CD14-positive monocyte (primary cell): Measurements from ENCODE around the gene IMPDH1. TPM values are rescaled to one million over a fixed set of nuclear protein-coding genes. Genes with fewer than 3 reads are reported as not detected.
A peak's percentile ranks its signal among the peaks of the same experiment; 100 is the strongest.

Experiments used
- DNase-seq, 3 donors: peaks; one replicate each; pipeline ENCODE4 v3.0.0-alpha.2; 2011 to 2022
- H2AFZ ChIP-seq: 2 replicates; pipeline ENCODE4 v1.6.0; 2012; ENCODE audit warnings: mild to moderate bottlenecking, low read depth, low read length, inconsistent platforms; ENCODE audit not compliant: insufficient read depth, poor library complexity, severe bottlenecking
- H3K27ac ChIP-seq, 2 donors: 1 replicate in 1 of 2; 2 replicates in 1 of 2; pipeline ENCODE4 v1.5.1; 2012 to 2013; ENCODE audit warnings: low read length in 2 of 2, control low read depth in 1 of 2, inconsistent platforms in 1 of 2, low read depth in 1 of 2, mild to moderate bottlenecking in 1 of 2
- H3K27me3 ChIP-seq, 2 donors: one replicate each; pipeline versions ENCODE4 v1.6.0 to v1.6.1; 2011 to 2013; ENCODE audit warnings: low read length in 2 of 2; ENCODE audit not compliant: control insufficient read depth in 2 of 2, insufficient read depth in 2 of 2
- H3K36me3 ChIP-seq, 2 donors: replicated peaks in 1 of 2; 1 replicate in 1 of 2; 2 replicates in 1 of 2; pipeline versions ENCODE4 v1.5.1 to v1.6.1; 2012 to 2013; ENCODE audit warnings: low read length in 2 of 2, control low read depth in 1 of 2, inconsistent platforms in 1 of 2, mild to moderate bottlenecking in 1 of 2; ENCODE audit not compliant: insufficient read depth in 2 of 2, control insufficient read depth in 1 of 2
- H3K4me1 ChIP-seq, 2 donors: 1 replicate in 1 of 2; 2 replicates in 1 of 2; pipeline versions ENCODE4 v1.5.1 to v1.6.1; 2012 to 2013; ENCODE audit warnings: low read length in 2 of 2, control low read depth in 1 of 2, inconsistent platforms in 1 of 2, mild to moderate bottlenecking in 1 of 2, moderate library complexity in 1 of 2; ENCODE audit not compliant: insufficient read depth in 2 of 2, control insufficient read depth in 1 of 2
- H3K4me2 ChIP-seq: replicated peaks from 2 replicates; pipeline ENCODE3; 2012; ENCODE audit warnings: low read length, moderate library complexity, mild to moderate bottlenecking; ENCODE audit not compliant: poor library complexity, severe bottlenecking; ENCODE audit errors: extremely low read depth
- H3K4me3 ChIP-seq, 3 experiments: fragments of 200-600 bp in 1 of 3; sonication (generic) in 1 of 3; replicated peaks in 1 of 3; 1 replicate in 2 of 3; 2 replicates in 1 of 3; pipeline ENCODE4 v1.5.1; 2011 to 2013; ENCODE audit warnings: low read length in 3 of 3, mild to moderate bottlenecking in 3 of 3, control low read depth in 2 of 3, low read depth in 2 of 3, inconsistent platforms in 1 of 3, moderate library complexity in 1 of 3
- H3K79me2 ChIP-seq: 2 replicates; pipeline ENCODE4 v1.6.0; 2012; ENCODE audit warnings: mild to moderate bottlenecking, control low read depth, inconsistent platforms, low read length, moderate library complexity; ENCODE audit not compliant: insufficient read depth
- H3K9ac ChIP-seq: 2 replicates; pipeline ENCODE4 v1.6.0; 2017; ENCODE audit warnings: low read length, mild to moderate bottlenecking; ENCODE audit not compliant: insufficient read depth, poor library complexity, severe bottlenecking
- H3K9me3 ChIP-seq, 2 donors: replicated peaks in 1 of 2; 1 replicate in 1 of 2; 2 replicates in 1 of 2; pipeline versions ENCODE4 v1.5.1 to v1.6.1; 2012 to 2013; ENCODE audit warnings: low read length in 2 of 2, control low read depth in 1 of 2; ENCODE audit not compliant: control insufficient read depth in 1 of 2, insufficient read depth in 1 of 2
- H4K20me1 ChIP-seq: 2 replicates; pipeline ENCODE4 v1.6.0; 2012; ENCODE audit warnings: mild to moderate bottlenecking, low read length, control low read depth, moderate library complexity; ENCODE audit not compliant: insufficient read depth
- H3K27ac Mint-ChIP-seq, 7 donors: one replicate each; pipeline ENCODE4 v1.8.0; 2020; ENCODE audit warnings: mild to moderate bottlenecking in 7 of 7, mixed read lengths in 7 of 7, moderate library complexity in 6 of 7, inconsistent platforms in 2 of 7
- H3K27me3 Mint-ChIP-seq, 3 donors: one replicate each; pipeline ENCODE4 v1.8.0; 2021 to 2022; ENCODE audit warnings: low read depth in 3 of 3, mild to moderate bottlenecking in 3 of 3, mixed read lengths in 3 of 3, moderate library complexity in 3 of 3, inconsistent platforms in 1 of 3
- H3K36me3 Mint-ChIP-seq, 2 donors: one replicate each; pipeline ENCODE4 v1.8.0; 2020; ENCODE audit warnings: mixed read lengths in 2 of 2, inconsistent platforms in 1 of 2, mild to moderate bottlenecking in 1 of 2
- H3K4me1 Mint-ChIP-seq: one replicate; pipeline ENCODE4 v1.8.0; 2020; ENCODE audit warnings: mild to moderate bottlenecking, mixed read lengths
- H3K4me3 Mint-ChIP-seq, 2 donors: one replicate each; pipeline ENCODE4 v1.8.0; 2020; ENCODE audit warnings: mild to moderate bottlenecking in 2 of 2, mixed read lengths in 2 of 2, moderate library complexity in 1 of 2
- H3K9me3 Mint-ChIP-seq, 7 donors: one replicate each; pipeline ENCODE4 v1.8.0; 2020 to 2022; ENCODE audit warnings: mixed read lengths in 7 of 7, mild to moderate bottlenecking in 6 of 7, moderate library complexity in 6 of 7, inconsistent platforms in 2 of 7
- WGBS: methylation state at CpG from one replicate; pipeline ENCODE4 v1.1.5; 2013; ENCODE audit warnings: missing lambda C conversion rate; ENCODE audit not compliant: insufficient coverage; 5-methylcytosine and 5-hydroxymethylcytosine counted together
- intact Hi-C, 2 donors: fragments of 100-400 bp; cut with micrococcal nuclease; formaldehyde crosslinking; loops; one replicate each; pipeline versions ENCODE4 v1.15.0 to v1.15.1; 2023
- polyA plus RNA-seq, 3 donors: library from polyadenylated mRNA; depleted of rRNA in 1 of 3; unstranded in 2 of 3; stranded (reverse) in 1 of 3; fragments of 300-500 nt in 2 of 3; fragments of >200 nt in 1 of 3; fragmentation: Illumina TruSeq in 2 of 3; gene quantifications; 1 replicate in 2 of 3; 2 replicates in 1 of 3; pipeline ENCODE4 v1.2.3, GENCODE V29; 2012 to 2021
- TF ChIP-seq, protein P1 (sequence below): fragments of 200-600 bp; IDR thresholded peaks from one replicate; pipeline ENCODE4 v1.8.0; 2022; ENCODE audit warnings: antibody characterized with exemption, mild to moderate bottlenecking

IMPDH1 gene
- polyA plus RNA-seq, 3 donors: 110 to 259 (median 152) TPM

DNA sequence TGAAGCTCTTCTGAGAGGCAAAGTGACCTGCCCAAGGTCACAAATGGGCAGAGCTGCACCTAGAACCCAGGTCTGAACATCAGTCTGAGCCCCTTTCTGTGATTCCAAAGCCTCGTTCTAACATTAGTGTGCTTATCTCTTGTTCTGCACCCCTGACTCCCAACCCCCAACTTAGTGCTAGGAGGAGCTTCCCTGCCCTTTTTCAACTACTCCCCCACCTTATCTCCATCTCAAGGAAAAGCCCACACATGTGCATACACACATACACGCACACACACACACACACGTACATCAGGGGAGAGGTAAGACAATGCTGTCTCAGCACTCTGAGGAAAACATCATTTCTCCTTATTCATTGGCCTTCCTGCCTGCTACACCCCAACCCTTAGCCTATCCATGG lies 56.6 kb downstream of the IMPDH1 start:
- H3K9ac ChIP-seq: no peak overlapping the region
- peaks cover 15% of the 10 kb centered on the region for H3K4me1 Mint-ChIP-seq
- peak overlapping the region in 1 of 2 donors; percentile 62 for H3K4me3 Mint-ChIP-seq
- TF ChIP-seq, protein P1, sequence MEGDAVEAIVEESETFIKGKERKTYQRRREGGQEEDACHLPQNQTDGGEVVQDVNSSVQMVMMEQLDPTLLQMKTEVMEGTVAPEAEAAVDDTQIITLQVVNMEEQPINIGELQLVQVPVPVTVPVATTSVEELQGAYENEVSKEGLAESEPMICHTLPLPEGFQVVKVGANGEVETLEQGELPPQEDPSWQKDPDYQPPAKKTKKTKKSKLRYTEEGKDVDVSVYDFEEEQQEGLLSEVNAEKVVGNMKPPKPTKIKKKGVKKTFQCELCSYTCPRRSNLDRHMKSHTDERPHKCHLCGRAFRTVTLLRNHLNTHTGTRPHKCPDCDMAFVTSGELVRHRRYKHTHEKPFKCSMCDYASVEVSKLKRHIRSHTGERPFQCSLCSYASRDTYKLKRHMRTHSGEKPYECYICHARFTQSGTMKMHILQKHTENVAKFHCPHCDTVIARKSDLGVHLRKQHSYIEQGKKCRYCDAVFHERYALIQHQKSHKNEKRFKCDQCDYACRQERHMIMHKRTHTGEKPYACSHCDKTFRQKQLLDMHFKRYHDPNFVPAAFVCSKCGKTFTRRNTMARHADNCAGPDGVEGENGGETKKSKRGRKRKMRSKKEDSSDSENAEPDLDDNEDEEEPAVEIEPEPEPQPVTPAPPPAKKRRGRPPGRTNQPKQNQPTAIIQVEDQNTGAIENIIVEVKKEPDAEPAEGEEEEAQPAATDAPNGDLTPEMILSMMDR: no peak
- H3K27me3 ChIP-seq: peaks cover 22 to 37% of the 10 kb centered on the region in 2 donors
- no peaks in the 10 kb centered on the region for H3K36me3 ChIP-seq
- H3K27ac ChIP-seq: no peak overlapping the region
- H3K9me3 Mint-ChIP-seq: peaks cover 0 to 9% (median 0%) of the 10 kb centered on the region in 7 donors
- no peak overlapping the region for H3K27ac Mint-ChIP-seq
- intact Hi-C loops: no loop called here
- no peaks in the 10 kb centered on the region for H3K79me2 ChIP-seq
- DNase-seq: no peak
- WGBS: 95% methylated on average over 3 of the region's 3 CpGs
- no peak overlapping the region for H2AFZ ChIP-seq
- no peak overlapping the region for H3K4me3 ChIP-seq
- H3K27me3 Mint-ChIP-seq: peaks cover 37 to 54% (median 45%) of the 10 kb centered on the region in 3 donors
- no peaks in the 10 kb centered on the region for H3K9me3 ChIP-seq
- peaks cover 4 to 9% of the 10 kb centered on the region in 2 donors for H3K36me3 Mint-ChIP-seq
- H4K20me1 ChIP-seq: no peaks in the 10 kb centered on the region
- H3K4me1 ChIP-seq: peaks cover 15 to 27% of the 10 kb centered on the region in 2 donors
- H3K4me2 ChIP-seq: no peak overlapping the region

DNA sequence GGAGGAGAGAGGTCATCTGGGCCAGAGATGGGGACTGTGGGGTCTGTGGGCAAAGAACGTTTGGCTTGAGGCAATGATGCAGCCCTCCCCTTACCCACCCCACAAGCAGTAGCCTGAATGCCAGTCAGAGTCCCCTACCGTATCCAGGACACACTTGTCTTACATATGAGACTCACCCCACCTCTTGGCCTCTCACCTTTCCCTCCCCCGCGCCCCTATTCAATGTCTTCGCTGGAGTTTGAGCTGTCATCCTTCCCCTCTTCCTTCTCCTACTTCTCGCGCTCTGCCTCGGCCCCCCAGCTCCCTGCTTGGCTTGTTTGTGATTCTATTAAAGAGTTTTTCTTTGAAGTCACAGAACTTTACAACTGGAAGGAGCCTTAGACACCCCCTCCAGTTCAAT lies 57.1 kb downstream of the IMPDH1 start:
- intact Hi-C loops: no loop called here
- Mint-ChIP-seq H3K27me3 (peaks cover 37 to 56% (median 45%) of the 10 kb centered on the region in 3 donors), H3K9me3 (peaks cover 0 to 9% (median 0%) of the 10 kb centered on the region in 7 donors), H3K36me3 (peaks cover 4 to 9% of the 10 kb centered on the region in 2 donors), H3K27ac (peak overlapping the region in 1 of 7 donors; percentile 54), H3K4me1 (peaks cover 11% of the 10 kb centered on the region), H3K4me3 (peak overlapping the region; percentile 27 to 62)
- no peak overlapping the region for H2AFZ ChIP-seq
- H3K79me2 ChIP-seq: no peaks in the 10 kb centered on the region
- peak overlapping the region; percentile 54 for H3K4me2 ChIP-seq
- no peak overlapping the region for H3K4me3 ChIP-seq
- H3K27ac ChIP-seq: no peak overlapping the region
- peaks cover 22 to 37% of the 10 kb centered on the region in 2 donors for H3K27me3 ChIP-seq
- TF ChIP-seq, protein P1: no peak
- no peaks in the 10 kb centered on the region for H4K20me1 ChIP-seq
- no peaks in the 10 kb centered on the region for H3K9me3 ChIP-seq
- H3K36me3 ChIP-seq: no peaks in the 10 kb centered on the region
- no peak overlapping the region for H3K9ac ChIP-seq
- H3K4me1 ChIP-seq: peaks cover 10 to 21% of the 10 kb centered on the region in 2 donors
- 78% methylated on average over 4 of the region's 8 CpGs for WGBS
- DNase-seq: no peak
